ENCODE data around the gene CCDC171. TPM values are rescaled to one million over a fixed set of nuclear protein-coding genes. Genes with fewer than 3 reads are reported as not detected.

The CCDC171 gene
- total RNA-seq, 1 donor from 2014 or later = 1.8 TPM

GRCh38 chr9:16023446-16023845 lies 470.6 kb downstream of the CCDC171 start:
- peaks cover 6% of the 10 kb centered on the region for H3K9me3 ChIP-seq (replicated peaks)
- H3K4me1 ChIP-seq = no peaks in the 10 kb centered on the region
- H3K27me3 ChIP-seq (ENCODE audit: low read depth) = no peaks in the 10 kb centered on the region
- DNase-seq = no peak
- H3K4me3 ChIP-seq = no peak overlapping the region
- H3K36me3 ChIP-seq = no peaks in the 10 kb centered on the region
- intact Hi-C loops (cut with micrococcal nuclease) = no loop called here
- no peak overlapping the region for H3K27ac ChIP-seq (replicated peaks)
- TF ChIP-seq CTCF (IDR thresholded peaks at IDR 0.05; ENCODE audit: borderline replicate concordance) = no peak

Other genes with a start within 250 kb of the CCDC171 start
- gene TTC39B, start 245.8 kb upstream of the CCDC171 start, total RNA-seq = 1.6 TPM
- 32.2 TPM for gene SNAPC3, start 130.2 kb upstream of the CCDC171 start, total RNA-seq
- gene PSIP1, start 42.1 kb upstream of the CCDC171 start, total RNA-seq = 22.5 TPM